A673 (cell line): ENCODE data around the gene HDHD3. TPM values are rescaled to one million over a fixed set of nuclear protein-coding genes. Genes with fewer than 3 reads are reported as not detected.

Experiments used
- Bru-seq: library from RNA; stranded (reverse); fragments of 400-500 nt; gene quantifications from one replicate; lab custom pipeline; 2021; lab: Mats Ljungman, UMichigan
- BruChase-seq, 2 experiments: library from RNA; stranded (reverse); fragments of 400-500 nt; gene quantifications; one replicate each; lab custom pipeline; 2021; lab: Mats Ljungman, UMichigan
- BruUV-seq: library from RNA; stranded (reverse); fragments of 400-500 nt; replicated peaks from 2 replicates; lab custom pipeline; 2021; lab: Mats Ljungman, UMichigan
- CTCF ChIA-PET: fragments of 300-600 bp; sonication (Branson Sonifier 250); formaldehyde crosslinking; loops from one replicate; lab custom pipeline; 2022; ENCODE audit warnings: antibody characterized with exemption; lab: Charles Lee
- POLR2A ChIA-PET: fragments of 300-600 bp; sonication (Branson Sonifier 250); formaldehyde crosslinking; loops from one replicate; lab custom pipeline; 2022; ENCODE audit warnings: antibody characterized with exemption; ENCODE audit not compliant: low non-redundant PET; lab: Charles Lee
- DNase-seq: peaks from one replicate; pipeline ENCODE4 v3.0.0-alpha.2; 2015; ENCODE audit warnings: low spot score
- H3K27ac ChIP-seq: fragments of 200-600 bp; sonication (generic); 2 replicates; pipeline ENCODE4 v1.5.1; 2016; ENCODE audit warnings: mixed run types, low read depth, mild to moderate bottlenecking, mixed read lengths, antibody characterized with exemption, low read length; ENCODE audit not compliant: poor library complexity, severe bottlenecking
- H3K27me3 ChIP-seq: fragments of 200-600 bp; sonication (generic); replicated peaks from 2 replicates; pipeline ENCODE4 v1.6.1; 2017; ENCODE audit warnings: mixed run types, low read depth, mild to moderate bottlenecking, mixed read lengths, antibody characterized with exemption, low read length; ENCODE audit not compliant: insufficient read depth, poor library complexity
- H3K36me3 ChIP-seq: fragments of 200-600 bp; sonication (generic); 2 replicates; pipeline ENCODE4 v1.6.1; 2016; ENCODE audit warnings: mixed run types, mild to moderate bottlenecking, mixed read lengths, antibody characterized with exemption, low read length; ENCODE audit not compliant: insufficient read depth, poor library complexity, severe bottlenecking
- H3K4me1 ChIP-seq: fragments of 200-600 bp; sonication (generic); 2 replicates; pipeline ENCODE4 v1.6.1; 2017; ENCODE audit warnings: mixed run types, mild to moderate bottlenecking, mixed read lengths, antibody characterized with exemption, low read length; ENCODE audit not compliant: insufficient read depth, poor library complexity, severe bottlenecking
- H3K4me3 ChIP-seq: fragments of 200-600 bp; sonication (generic); 2 replicates; pipeline ENCODE4 v1.5.1; 2016; ENCODE audit warnings: low read depth, mixed run types, mild to moderate bottlenecking, mixed read lengths, low read length; ENCODE audit not compliant: poor library complexity, severe bottlenecking
- H3K9me3 ChIP-seq: fragments of 200-600 bp; sonication (generic); 2 replicates; pipeline ENCODE4 v1.6.1; 2016; ENCODE audit warnings: mixed run types, low read depth, mild to moderate bottlenecking, mixed read lengths, antibody characterized with exemption, low read length; ENCODE audit not compliant: poor library complexity, severe bottlenecking
- EZH2 ChIP-seq: fragments of 200-600 bp; sonication (generic); IDR thresholded peaks from 2 replicates; pipeline ENCODE4 v1.6.1; 2017; ENCODE audit warnings: borderline replicate concordance, low read depth, mild to moderate bottlenecking, mixed read lengths, antibody characterized with exemption, low read length; ENCODE audit not compliant: poor library complexity, severe bottlenecking
- intact Hi-C: fragments of 100-400 bp; cut with micrococcal nuclease; formaldehyde crosslinking; loops from one replicate; pipeline ENCODE4 v1.10.0; 2022; ENCODE audit not compliant: unreplicated experiment
- long read RNA-seq: library from polyadenylated mRNA; stranded (forward); transcript quantifications from one replicate; pipeline ENCODE4 v2.0.0, GENCODE V29; 2022
- total RNA-seq: library from RNA; stranded (reverse); gene quantifications from 2 replicates; pipeline ENCODE4 v1.2.3, GENCODE V29; 2021
- TF ChIP-seq, protein P1 (sequence below): fragments of 300-800, 200-600 bp; sonication (generic); conservative IDR thresholded peaks from 2 replicates; pipeline ENCODE4 v1.5.1; 2017; ENCODE audit warnings: low read depth, mild to moderate bottlenecking, antibody characterized with exemption, low read length, moderate library complexity, mixed read lengths

HDHD3 gene, protein sequence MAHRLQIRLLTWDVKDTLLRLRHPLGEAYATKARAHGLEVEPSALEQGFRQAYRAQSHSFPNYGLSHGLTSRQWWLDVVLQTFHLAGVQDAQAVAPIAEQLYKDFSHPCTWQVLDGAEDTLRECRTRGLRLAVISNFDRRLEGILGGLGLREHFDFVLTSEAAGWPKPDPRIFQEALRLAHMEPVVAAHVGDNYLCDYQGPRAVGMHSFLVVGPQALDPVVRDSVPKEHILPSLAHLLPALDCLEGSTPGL
- total RNA-seq = 9.2 and 9.4 TPM in 2 replicates
- percentile 57 among the genes with signal in this experiment for Bru-seq, nascent RNA
- BruChase-seq, experiment 1, labeled RNA remaining after a 2-hour chase = percentile 55 among the genes with signal in this experiment
- BruChase-seq, experiment 2, labeled RNA remaining after a 6-hour chase = percentile 50 among the genes with signal in this experiment
- long read RNA-seq, partial matches to known transcripts = 0 of 8 reads
- long read RNA-seq, other reads (novel, unspliced or antisense) = 0 of 8 reads

DNA sequence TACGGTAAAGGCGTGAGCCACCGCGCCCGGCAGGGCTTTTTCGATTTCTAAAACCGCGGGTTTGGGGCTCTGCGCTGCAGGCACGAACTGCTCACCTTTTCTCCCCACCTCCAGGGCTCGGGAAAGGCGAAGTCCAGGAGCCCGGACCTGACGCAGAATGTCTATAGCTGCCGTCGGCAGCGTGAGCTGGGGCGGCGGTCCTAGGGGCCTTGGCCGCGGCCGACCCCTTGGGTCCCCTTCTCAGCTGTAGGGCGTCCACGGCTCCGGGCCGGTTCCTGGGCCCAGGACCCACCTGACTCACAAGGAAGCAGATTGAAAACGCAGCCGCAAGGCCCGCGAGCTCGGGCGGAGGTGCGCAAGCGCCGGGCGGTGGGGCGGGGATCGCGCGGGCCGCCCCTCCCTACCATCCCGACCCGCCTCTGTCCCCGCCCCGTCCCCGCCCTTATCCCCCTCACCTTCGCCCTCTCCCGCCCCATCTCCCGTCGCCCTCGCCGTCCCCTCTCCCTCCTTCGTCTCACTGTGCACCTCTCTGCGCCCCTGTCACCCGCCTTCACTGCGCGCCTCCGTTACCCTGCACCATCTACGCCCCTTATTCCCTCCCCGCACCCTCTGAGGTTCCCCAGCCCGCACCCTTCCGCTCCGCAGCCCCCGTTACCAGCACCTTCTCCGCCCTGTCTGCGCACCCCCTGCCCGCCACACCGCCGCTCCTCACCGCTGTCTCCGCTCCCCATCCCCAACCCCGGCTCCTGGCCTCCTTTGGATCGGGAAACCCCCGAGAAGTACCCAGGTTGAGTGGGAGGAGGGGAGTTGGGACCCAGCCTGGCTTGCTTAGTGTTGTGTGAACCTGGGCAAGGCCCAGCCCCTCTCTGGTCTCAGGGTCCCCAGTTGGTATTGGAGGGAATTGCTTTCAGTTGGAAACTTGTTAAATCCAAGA lies at the start of gene HDHD3:
HDHD3 (minus strand) TSS at position 353 of the 934 bp plus-strand sequence. CDS start 2,632 bp downstream, outside the sequence.
- ChIA-PET POLR2A (no interaction called here), CTCF (no interaction called here)
- no peaks in the 10 kb centered on the region for H3K27me3 ChIP-seq
- no peaks in the 10 kb centered on the region for H3K9me3 ChIP-seq
- no peak for TF ChIP-seq EZH2
- TF ChIP-seq, protein P1, sequence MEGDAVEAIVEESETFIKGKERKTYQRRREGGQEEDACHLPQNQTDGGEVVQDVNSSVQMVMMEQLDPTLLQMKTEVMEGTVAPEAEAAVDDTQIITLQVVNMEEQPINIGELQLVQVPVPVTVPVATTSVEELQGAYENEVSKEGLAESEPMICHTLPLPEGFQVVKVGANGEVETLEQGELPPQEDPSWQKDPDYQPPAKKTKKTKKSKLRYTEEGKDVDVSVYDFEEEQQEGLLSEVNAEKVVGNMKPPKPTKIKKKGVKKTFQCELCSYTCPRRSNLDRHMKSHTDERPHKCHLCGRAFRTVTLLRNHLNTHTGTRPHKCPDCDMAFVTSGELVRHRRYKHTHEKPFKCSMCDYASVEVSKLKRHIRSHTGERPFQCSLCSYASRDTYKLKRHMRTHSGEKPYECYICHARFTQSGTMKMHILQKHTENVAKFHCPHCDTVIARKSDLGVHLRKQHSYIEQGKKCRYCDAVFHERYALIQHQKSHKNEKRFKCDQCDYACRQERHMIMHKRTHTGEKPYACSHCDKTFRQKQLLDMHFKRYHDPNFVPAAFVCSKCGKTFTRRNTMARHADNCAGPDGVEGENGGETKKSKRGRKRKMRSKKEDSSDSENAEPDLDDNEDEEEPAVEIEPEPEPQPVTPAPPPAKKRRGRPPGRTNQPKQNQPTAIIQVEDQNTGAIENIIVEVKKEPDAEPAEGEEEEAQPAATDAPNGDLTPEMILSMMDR = no peak
- peak within 1 kb of the TSS; percentile 96 for H3K4me3 ChIP-seq
- H3K4me1 ChIP-seq = no peaks in the 10 kb centered on the region
- peak; percentile 83 for DNase-seq
- BruUV-seq = no TSS peak
- peak within 1 kb of the TSS; percentile 69 for H3K27ac ChIP-seq
- intact Hi-C loops = no loop called here
- H3K36me3 ChIP-seq = peaks cover 6% of the 10 kb centered on the region

- Histone ChIP-seq H3K27ac (no peak overlapping the region), H3K9me3 (no peaks in the 10 kb centered on the region), H3K4me3 (no peak overlapping the region), H3K4me1 (no peaks in the 10 kb centered on the region), H3K36me3 (no peaks in the 10 kb centered on the region), H3K27me3 (peaks cover 3% of the 10 kb centered on the region)
- CTCF ChIA-PET = interaction anchor here (0.9 kb wide), 1 partner anchor 26 kb away, joined by 4 read pairs; no protein-coding TSS in a partner anchor
- BruUV-seq = no TSS peak
- intact Hi-C loops = no loop called here
- POLR2A ChIA-PET = no interaction called here
- DNase-seq = no peak
- TF ChIP-seq, protein P1 = no peak
- no peak for TF ChIP-seq EZH2
Observed at GRCh38 chr9:113425072-113425471, 48.3 kb upstream of the HDHD3 start.

DNA sequence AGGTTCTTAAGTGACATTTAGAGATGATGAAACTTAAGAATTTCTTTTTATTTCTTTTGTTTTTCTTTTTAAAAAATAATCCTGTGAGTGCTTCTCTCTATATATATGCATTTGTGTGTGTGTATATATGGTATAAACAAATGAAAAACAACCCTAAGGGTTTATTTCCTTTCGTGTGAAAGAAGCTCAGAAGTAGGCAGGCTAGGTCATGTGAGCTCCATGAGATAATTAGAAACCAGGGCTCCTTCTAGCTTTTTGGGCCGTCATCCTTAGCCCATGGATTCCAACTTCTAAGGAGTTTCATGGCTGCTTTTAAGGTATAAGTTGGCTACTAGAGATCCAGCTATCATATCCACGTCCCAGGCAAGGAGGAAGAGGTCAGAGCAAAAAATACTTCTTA lies 44.9 kb upstream of the HDHD3 start:
- intact Hi-C loops = no loop called here
- CTCF ChIA-PET = no interaction called here
- no TSS peak for BruUV-seq
- Histone ChIP-seq H3K4me3 (no peak overlapping the region), H3K27me3 (peaks cover 3% of the 10 kb centered on the region), H3K9me3 (no peaks in the 10 kb centered on the region), H3K4me1 (no peaks in the 10 kb centered on the region), H3K27ac (no peak overlapping the region), H3K36me3 (no peaks in the 10 kb centered on the region)
- TF ChIP-seq, protein P1 = no peak
- TF ChIP-seq EZH2 = no peak
- POLR2A ChIA-PET = no interaction called here
- DNase-seq = no peak
